Measurements from ENCODE around the gene HRAS.
"Not testable (repeated sequence)": the region's sequence is repeated elsewhere in the genome, so short reads cannot be mapped to it uniquely, and the experiment has no call there.

Gene HRAS

GRCh38 chr11:528815-529727, 6.3 kb downstream of the HRAS start:
- H3K4me3 ChIP-seq (ENCODE audit: low read depth, low read length), result no peak overlapping the region
- TF ChIP-seq, protein P1, sequence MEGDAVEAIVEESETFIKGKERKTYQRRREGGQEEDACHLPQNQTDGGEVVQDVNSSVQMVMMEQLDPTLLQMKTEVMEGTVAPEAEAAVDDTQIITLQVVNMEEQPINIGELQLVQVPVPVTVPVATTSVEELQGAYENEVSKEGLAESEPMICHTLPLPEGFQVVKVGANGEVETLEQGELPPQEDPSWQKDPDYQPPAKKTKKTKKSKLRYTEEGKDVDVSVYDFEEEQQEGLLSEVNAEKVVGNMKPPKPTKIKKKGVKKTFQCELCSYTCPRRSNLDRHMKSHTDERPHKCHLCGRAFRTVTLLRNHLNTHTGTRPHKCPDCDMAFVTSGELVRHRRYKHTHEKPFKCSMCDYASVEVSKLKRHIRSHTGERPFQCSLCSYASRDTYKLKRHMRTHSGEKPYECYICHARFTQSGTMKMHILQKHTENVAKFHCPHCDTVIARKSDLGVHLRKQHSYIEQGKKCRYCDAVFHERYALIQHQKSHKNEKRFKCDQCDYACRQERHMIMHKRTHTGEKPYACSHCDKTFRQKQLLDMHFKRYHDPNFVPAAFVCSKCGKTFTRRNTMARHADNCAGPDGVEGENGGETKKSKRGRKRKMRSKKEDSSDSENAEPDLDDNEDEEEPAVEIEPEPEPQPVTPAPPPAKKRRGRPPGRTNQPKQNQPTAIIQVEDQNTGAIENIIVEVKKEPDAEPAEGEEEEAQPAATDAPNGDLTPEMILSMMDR (IDR thresholded peaks at IDR 0.05; ENCODE audit: low read depth, low read length), result no peak

DNA sequence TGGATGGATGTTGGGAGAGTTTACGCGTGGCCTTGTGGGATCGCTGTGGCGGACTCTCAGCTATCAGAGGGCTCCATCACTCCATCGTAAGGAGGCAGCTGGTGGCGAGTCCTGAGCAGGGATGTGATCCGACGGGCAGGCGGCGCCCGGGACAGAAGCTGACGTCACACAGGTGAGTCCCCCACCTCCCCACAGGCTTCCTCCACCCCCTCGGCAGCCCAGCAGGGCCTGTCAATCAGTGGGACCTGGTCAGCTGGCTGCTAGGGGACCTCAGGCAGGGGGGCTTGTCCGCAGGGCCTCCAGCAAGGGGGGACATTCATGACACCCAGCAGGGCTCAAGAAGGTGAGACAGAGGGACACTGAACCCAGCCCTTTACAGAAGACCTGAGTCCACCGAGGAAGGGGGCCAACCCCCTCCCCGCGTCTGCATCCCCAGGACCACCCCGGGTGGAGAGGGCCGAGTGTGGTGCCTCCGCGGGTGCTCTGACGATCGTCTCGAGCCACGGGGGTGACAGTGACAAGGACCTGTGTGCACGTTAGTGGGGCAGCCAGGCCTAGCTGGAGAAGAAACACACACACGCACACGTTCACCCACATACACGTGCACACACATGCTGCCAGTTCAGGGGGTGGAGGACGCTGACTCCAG, 7.1 kb downstream of the HRAS start:
- TF ChIP-seq, protein P1 (IDR thresholded peaks at IDR 0.05; ENCODE audit: low read depth, low read length), result no peak
- H3K4me3 ChIP-seq (ENCODE audit: low read depth, low read length), result no peak overlapping the region

DNA sequence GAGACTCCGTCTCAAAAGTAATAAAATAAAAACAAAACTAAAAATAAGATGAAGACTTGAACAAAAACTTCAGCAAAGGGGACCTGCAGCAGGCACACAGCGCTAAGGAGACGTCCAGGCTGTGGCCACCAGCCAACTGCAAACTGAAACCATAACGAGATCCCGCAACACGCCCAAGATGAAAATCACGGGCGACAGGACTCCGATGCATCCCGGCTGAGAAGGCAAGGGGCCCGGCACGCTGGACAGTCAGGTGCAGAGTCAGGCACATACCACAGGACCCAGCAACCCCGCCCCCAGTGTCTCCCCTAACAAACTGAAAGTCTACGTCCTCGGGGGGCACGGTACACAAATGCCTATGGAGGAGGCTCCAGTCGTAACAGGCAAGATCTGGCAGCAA, 9.2 kb downstream of the HRAS start:
- TF ChIP-seq, protein P1 (IDR thresholded peaks at IDR 0.05; ENCODE audit: low read depth, low read length), result no peak
- no peak overlapping the region for H3K4me3 ChIP-seq (ENCODE audit: low read depth, low read length)

GRCh38 chr11:521177-521688, 14.1 kb downstream of the HRAS start:
- TF ChIP-seq, protein P1 (IDR thresholded peaks at IDR 0.05; ENCODE audit: low read depth, low read length), result no peak
- no peak overlapping the region for H3K4me3 ChIP-seq (ENCODE audit: low read depth, low read length)

DNA sequence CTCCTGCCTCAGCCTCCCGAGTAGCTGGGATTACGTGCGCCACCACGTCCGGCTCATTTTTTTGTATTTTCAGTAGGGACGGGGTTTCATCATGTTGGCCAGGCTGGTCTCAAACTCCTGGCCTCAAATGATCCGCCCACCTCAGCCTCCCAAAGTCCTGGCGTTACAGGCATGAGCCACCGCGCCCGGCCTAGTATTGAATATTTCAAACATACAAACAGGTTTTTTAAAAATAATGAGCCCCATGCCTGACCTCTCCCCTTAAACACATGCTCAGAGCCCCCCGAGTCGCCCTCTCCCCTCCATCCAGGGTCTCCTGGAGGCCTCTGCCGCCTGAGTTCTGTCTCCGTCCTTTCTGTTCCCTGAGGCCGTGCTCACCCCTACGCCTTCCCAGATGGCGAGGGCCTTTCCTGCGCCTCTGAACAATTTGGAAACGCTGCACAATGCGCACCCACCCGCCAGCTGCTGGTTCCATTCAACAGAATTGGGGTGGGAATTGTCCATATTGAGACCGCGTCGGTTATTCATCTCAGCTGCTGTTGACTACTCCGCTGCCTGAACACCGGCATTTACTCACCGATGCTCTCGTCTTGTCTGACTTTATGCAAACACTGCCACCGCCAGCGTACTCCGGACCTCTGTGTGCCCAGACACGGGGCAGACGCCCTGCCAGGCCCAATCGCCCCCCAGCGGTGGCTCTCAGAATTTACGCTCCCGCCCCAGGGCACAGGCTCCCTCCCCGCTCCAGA, 14.8 kb downstream of the HRAS start:
- no peak overlapping the region for H3K4me3 ChIP-seq (ENCODE audit: low read depth, low read length)
- TF ChIP-seq, protein P1 (IDR thresholded peaks at IDR 0.05; ENCODE audit: low read depth, low read length), result no peak

DNA sequence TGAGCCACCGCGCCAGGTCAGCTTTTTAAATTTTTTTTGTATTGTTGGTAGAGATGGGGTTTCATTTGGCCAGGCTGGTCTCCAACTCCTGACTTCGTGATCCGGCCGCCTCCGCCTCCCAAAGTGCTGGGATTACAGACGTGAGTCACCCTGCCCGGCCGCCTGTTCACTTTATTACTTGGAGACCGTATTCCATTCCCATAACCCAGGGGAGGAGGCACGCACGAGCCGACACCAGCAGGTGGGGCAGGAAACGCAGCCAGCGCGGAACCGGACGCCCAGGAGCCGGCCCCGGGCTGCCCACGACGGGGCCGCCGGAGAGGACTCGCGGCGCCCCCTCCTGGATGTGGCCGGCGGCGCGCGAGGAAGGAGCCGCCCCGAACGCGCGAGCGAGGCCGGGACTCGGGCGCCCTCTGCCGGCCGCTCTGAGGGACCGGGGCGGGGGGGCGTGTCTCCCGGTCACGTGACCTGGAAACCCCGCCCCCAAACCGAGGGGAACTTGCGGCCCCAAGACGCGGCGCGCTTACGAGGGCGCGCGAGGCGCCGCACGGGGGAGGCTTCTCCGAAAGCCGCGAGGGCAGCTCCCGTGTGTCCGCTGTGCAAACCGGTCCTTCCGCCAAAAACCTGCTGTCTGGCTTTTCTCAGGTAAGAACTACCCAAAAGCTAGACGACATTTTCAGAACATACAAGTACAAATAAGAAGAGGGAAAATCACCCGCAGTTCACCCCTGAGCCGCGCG, 16.7 kb downstream of the HRAS start:
- no peak overlapping the region for H3K4me3 ChIP-seq (ENCODE audit: low read depth, low read length)
- TF ChIP-seq, protein P1 (IDR thresholded peaks at IDR 0.05; ENCODE audit: low read depth, low read length), result peak; percentile 77

- not testable (repeated sequence) for H3K4me3 ChIP-seq (ENCODE audit: low read depth, low read length)
These were observed 18.3 kb downstream of the HRAS start for GRCh38 chr11:516918-517685.

Data from WI38 (cell line).